HEK293 (cell line): ENCODE data around the gene KLHL40.

Experiments
- CTCF ChIP-seq: fragments of 450-650 bp; formaldehyde crosslinking; IDR thresholded peaks from 2 replicates; pipeline ENCODE4 v1.5.1; 2016; ENCODE audit warnings: missing biosample characterization, missing genetic modification characterization
- PBX3 ChIP-seq: sonication (generic); formaldehyde crosslinking; IDR thresholded peaks from 2 replicates; pipeline ENCODE4 v1.8.1; 2022; ENCODE audit warnings: mild to moderate bottlenecking, moderate library complexity, missing genetic modification reagents
- ZBTB7A ChIP-seq: fragments of 450-650 bp; formaldehyde crosslinking; IDR thresholded peaks from 2 replicates; pipeline ENCODE4 v1.5.1; 2016; ENCODE audit warnings: low read depth, missing biosample characterization, missing genetic modification characterization
- ZNF112 ChIP-seq: fragments of 450-650 bp; formaldehyde crosslinking; IDR thresholded peaks from 2 replicates; pipeline ENCODE4 v1.5.0; 2017; ENCODE audit warnings: missing biosample characterization, missing genetic modification characterization
- ZNF18 ChIP-seq: fragments of 450-650 bp; formaldehyde crosslinking; IDR thresholded peaks from 2 replicates; pipeline ENCODE4 v1.5.1; 2016; ENCODE audit warnings: missing biosample characterization, missing genetic modification characterization
- ZNF354C ChIP-seq: fragments of 450-650 bp; formaldehyde crosslinking; IDR thresholded peaks from 2 replicates; pipeline ENCODE4 v1.5.1; 2016; ENCODE audit warnings: missing biosample characterization, missing genetic modification characterization, low read depth, borderline replicate concordance
- ZNF37A ChIP-seq: fragments of 450-650 bp; IDR thresholded peaks from 2 replicates; pipeline ENCODE4 v1.5.1; 2018; ENCODE audit warnings: missing biosample characterization, missing genetic modification characterization
- ZNF501 ChIP-seq: fragments of 450-650 bp; formaldehyde crosslinking; IDR thresholded peaks from 2 replicates; pipeline ENCODE4 v1.5.1; 2016; ENCODE audit warnings: missing biosample characterization, missing genetic modification characterization
- ZNF549 ChIP-seq: fragments of 450-650 bp; IDR thresholded peaks from 2 replicates; pipeline ENCODE4 v1.5.1; 2018; ENCODE audit warnings: missing biosample characterization, missing genetic modification characterization, mild to moderate bottlenecking, inconsistent platforms, moderate library complexity
- ZNF623 ChIP-seq: fragments of 450-650 bp; formaldehyde crosslinking; IDR thresholded peaks from 2 replicates; pipeline ENCODE4 v1.5.1; 2016; ENCODE audit warnings: missing biosample characterization, missing genetic modification characterization
- ZSCAN30 ChIP-seq: fragments of 450-650 bp; IDR thresholded peaks from 2 replicates; pipeline ENCODE4 v1.5.1; 2018; ENCODE audit warnings: missing biosample characterization, mild to moderate bottlenecking, missing genetic modification characterization, moderate library complexity
- TF ChIP-seq, protein P1 (sequence below): fragments of 450-650 bp; formaldehyde crosslinking; IDR thresholded peaks from 2 replicates; pipeline ENCODE4 v1.5.1; 2016; ENCODE audit warnings: missing biosample characterization, missing genetic modification characterization
- TF ChIP-seq, protein P2 (sequence below): fragments of 450-650 bp; formaldehyde crosslinking; IDR thresholded peaks from 2 replicates; pipeline ENCODE4 v1.5.1; 2016; ENCODE audit warnings: missing biosample characterization, missing genetic modification characterization
- TF ChIP-seq, protein P3 (sequence below): fragments of 450-650 bp; formaldehyde crosslinking; IDR thresholded peaks from 2 replicates; pipeline ENCODE4 v1.5.1; 2016; ENCODE audit warnings: missing biosample characterization, missing genetic modification characterization

DNA sequence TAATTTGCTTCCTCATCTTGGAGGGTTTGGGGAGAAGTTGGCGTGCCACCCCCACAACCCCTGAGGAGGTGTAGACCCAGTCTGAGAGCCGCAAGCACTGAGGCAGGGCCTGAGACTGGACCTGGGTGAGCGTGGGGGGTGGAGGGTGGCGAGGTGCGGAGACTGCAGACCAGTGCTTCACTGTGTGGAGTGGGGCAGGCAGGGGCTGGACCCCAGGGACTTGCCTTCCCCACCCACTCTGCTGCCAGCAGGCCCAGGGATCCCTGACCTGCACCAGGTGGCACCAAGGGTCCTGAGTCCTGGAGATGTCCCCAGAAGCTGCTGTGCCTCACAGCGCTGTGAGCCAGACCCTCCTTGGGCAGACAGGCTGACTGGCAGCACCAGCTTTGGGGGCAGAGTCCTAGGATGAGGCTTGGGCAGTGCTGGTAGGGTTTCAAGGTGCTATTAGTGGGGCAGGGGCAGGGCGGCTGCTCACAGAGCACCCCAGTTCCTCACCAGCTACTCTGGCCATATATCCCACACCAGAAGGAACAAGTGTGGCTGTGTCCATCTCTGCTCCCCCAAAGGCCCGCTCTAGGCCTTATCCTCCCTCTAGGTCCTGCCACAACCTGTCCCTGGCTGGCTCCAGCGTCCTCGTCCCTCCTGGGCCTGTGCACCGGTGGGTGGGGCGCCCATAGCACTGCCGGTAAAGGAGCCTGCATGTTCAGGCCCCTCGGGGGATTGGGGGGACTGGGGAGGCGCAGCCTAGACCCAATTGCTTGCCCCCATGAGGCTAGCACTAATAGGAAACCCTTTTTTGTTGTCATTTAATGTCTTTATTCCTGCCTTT is 20.1 kb upstream of the KLHL40 start:
- no peak for TF ChIP-seq CTCF (tag by site-specific recombination)
- no peak for TF ChIP-seq ZNF354C (tag by site-specific recombination)
- TF ChIP-seq, protein P1, sequence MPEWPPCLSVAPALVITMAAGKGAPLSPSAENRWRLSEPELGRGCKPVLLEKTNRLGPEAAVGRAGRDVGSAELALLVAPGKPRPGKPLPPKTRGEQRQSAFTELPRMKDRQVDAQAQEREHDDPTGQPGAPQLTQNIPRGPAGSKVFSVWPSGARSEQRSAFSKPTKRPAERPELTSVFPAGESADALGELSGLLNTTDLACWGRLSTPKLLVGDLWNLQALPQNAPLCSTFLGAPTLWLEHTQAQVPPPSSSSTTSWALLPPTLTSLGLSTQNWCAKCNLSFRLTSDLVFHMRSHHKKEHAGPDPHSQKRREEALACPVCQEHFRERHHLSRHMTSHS (tag by site-specific recombination), result no peak
- no peak for TF ChIP-seq ZNF623 (tag by site-specific recombination)
- TF ChIP-seq ZNF549 (tag by site-specific recombination), result no peak
- no peak for TF ChIP-seq ZSCAN30 (tag by site-specific recombination)
- no peak for TF ChIP-seq ZNF37A
- no peak for TF ChIP-seq PBX3 (CRISPR knock-in tag)
- no peak for TF ChIP-seq ZNF18
- TF ChIP-seq, protein P2, sequence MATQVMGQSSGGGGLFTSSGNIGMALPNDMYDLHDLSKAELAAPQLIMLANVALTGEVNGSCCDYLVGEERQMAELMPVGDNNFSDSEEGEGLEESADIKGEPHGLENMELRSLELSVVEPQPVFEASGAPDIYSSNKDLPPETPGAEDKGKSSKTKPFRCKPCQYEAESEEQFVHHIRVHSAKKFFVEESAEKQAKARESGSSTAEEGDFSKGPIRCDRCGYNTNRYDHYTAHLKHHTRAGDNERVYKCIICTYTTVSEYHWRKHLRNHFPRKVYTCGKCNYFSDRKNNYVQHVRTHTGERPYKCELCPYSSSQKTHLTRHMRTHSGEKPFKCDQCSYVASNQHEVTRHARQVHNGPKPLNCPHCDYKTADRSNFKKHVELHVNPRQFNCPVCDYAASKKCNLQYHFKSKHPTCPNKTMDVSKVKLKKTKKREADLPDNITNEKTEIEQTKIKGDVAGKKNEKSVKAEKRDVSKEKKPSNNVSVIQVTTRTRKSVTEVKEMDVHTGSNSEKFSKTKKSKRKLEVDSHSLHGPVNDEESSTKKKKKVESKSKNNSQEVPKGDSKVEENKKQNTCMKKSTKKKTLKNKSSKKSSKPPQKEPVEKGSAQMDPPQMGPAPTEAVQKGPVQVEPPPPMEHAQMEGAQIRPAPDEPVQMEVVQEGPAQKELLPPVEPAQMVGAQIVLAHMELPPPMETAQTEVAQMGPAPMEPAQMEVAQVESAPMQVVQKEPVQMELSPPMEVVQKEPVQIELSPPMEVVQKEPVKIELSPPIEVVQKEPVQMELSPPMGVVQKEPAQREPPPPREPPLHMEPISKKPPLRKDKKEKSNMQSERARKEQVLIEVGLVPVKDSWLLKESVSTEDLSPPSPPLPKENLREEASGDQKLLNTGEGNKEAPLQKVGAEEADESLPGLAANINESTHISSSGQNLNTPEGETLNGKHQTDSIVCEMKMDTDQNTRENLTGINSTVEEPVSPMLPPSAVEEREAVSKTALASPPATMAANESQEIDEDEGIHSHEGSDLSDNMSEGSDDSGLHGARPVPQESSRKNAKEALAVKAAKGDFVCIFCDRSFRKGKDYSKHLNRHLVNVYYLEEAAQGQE, result no peak
- TF ChIP-seq, protein P3, sequence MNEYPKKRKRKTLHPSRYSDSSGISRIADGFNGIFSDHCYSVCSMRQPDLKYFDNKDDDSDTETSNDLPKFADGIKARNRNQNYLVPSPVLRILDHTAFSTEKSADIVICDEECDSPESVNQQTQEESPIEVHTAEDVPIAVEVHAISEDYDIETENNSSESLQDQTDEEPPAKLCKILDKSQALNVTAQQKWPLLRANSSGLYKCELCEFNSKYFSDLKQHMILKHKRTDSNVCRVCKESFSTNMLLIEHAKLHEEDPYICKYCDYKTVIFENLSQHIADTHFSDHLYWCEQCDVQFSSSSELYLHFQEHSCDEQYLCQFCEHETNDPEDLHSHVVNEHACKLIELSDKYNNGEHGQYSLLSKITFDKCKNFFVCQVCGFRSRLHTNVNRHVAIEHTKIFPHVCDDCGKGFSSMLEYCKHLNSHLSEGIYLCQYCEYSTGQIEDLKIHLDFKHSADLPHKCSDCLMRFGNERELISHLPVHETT (tag by site-specific recombination), result no peak
- TF ChIP-seq ZBTB7A (tag by site-specific recombination), result no peak
- TF ChIP-seq ZNF112 (tag by site-specific recombination), result no peak
- no peak for TF ChIP-seq ZNF501 (tag by site-specific recombination)
